Stimulated activated effector memory CD8-positive, alpha-beta T cell treated with anti-CD3 and anti-CD28 coated beads, Interleukin-12 subunit alpha, Interleukin-12 subunit beta, amount 100 ng/mL, for 72 hours (primary cell): Measurements from ENCODE around the gene CNTNAP2.
"Not testable (repeated sequence)": the region's sequence is repeated elsewhere in the genome, so short reads cannot be mapped to it uniquely, and the experiment has no call there.

Experiments used
- ATAC-seq: fragments of 150-1000 bp; cut with Tn5 transposase; 2 replicates; pipeline ENCODE4 v1.10.0; 2021
- DNase-seq, 2 donors: peaks; one replicate each; pipeline ENCODE4 v3.0.0; 2021 to 2022; ENCODE audit warnings: low spot score in 2 of 2
- H3K27ac Mint-ChIP-seq: one replicate; pipeline ENCODE4 v1.8.0; 2022; ENCODE audit warnings: mild to moderate bottlenecking, mixed read lengths
- H3K36me3 Mint-ChIP-seq: one replicate; pipeline ENCODE4 v1.8.0; 2022; ENCODE audit warnings: mild to moderate bottlenecking, mixed read lengths
- H3K4me1 Mint-ChIP-seq: one replicate; pipeline ENCODE4 v1.8.0; 2022; ENCODE audit warnings: mixed read lengths
- H3K4me3 Mint-ChIP-seq: one replicate; pipeline ENCODE4 v1.8.0; 2022; ENCODE audit warnings: mild to moderate bottlenecking, mixed read lengths
- H3K9me3 Mint-ChIP-seq: one replicate; pipeline ENCODE4 v1.8.0; 2022; ENCODE audit warnings: mixed read lengths

The CNTNAP2 gene

GRCh38 chr7:147106746-147107145 lies 990.1 kb downstream of the CNTNAP2 start:
- Mint-ChIP-seq H3K9me3 (peaks cover 15% of the 10 kb centered on the region), H3K4me3 (no peak overlapping the region), H3K27ac (no peak overlapping the region), H3K36me3 (no peaks in the 10 kb centered on the region), H3K4me1 (no peaks in the 10 kb centered on the region)
- DNase-seq (no peak), ATAC-seq (no peak)

DNA sequence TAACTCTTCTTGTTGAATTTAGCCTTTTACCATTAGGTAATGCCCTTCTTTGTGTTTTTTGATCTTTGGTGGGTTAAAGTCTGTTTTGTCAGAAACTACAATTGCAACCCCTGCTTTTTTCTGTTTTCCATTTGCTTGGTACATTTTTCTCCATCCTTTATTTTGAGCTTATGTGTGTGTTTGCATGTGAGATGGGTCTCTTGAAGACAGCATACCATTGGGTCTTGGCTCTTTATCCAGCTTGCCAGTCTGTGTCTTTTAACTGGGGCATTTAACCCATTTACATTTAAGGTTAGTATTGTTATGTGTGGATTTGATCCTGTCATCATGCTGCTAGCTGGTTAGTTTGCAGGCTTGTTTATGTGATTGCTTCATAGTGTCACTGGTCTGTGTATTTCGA lies 997.9 kb downstream of the CNTNAP2 start:
- H3K4me3 Mint-ChIP-seq, H3K27ac Mint-ChIP-seq: not testable (repeated sequence)

GRCh38 chr7:147136352-147136751 lies 1019.8 kb downstream of the CNTNAP2 start:
- DNase-seq, result no peak
- no peaks in the 10 kb centered on the region for H3K4me1 Mint-ChIP-seq
- H3K36me3 Mint-ChIP-seq, result no peaks in the 10 kb centered on the region
- no peak overlapping the region for H3K27ac Mint-ChIP-seq
- no peak for ATAC-seq
- peaks cover 11% of the 10 kb centered on the region for H3K9me3 Mint-ChIP-seq
- H3K4me3 Mint-ChIP-seq, result no peak overlapping the region

More for the DNA sequence above, 997.9 kb downstream of the CNTNAP2 start:
- peaks cover 28% of the 10 kb centered on the region for H3K9me3 Mint-ChIP-seq
- not testable (repeated sequence) for H3K36me3 Mint-ChIP-seq, DNase-seq, H3K4me1 Mint-ChIP-seq, ATAC-seq

GRCh38 chr7:147145194-147145593 lies 1028.6 kb downstream of the CNTNAP2 start:
- no peaks in the 10 kb centered on the region for H3K4me1 Mint-ChIP-seq
- no peak overlapping the region for H3K4me3 Mint-ChIP-seq
- DNase-seq (no peak), ATAC-seq (no peak)
- no peak overlapping the region for H3K27ac Mint-ChIP-seq
- peaks cover 22% of the 10 kb centered on the region for H3K9me3 Mint-ChIP-seq
- no peaks in the 10 kb centered on the region for H3K36me3 Mint-ChIP-seq

- H3K36me3 Mint-ChIP-seq, result no peaks in the 10 kb centered on the region
- H3K4me1 Mint-ChIP-seq, result no peaks in the 10 kb centered on the region
- H3K27ac Mint-ChIP-seq, result no peak overlapping the region
Measured at GRCh38 chr7:147146169-147146568, 1029.6 kb downstream of the CNTNAP2 start.

GRCh38 chr7:147151661-147152060 lies 1035.1 kb downstream of the CNTNAP2 start:
- no peaks in the 10 kb centered on the region for H3K36me3 Mint-ChIP-seq
- no peaks in the 10 kb centered on the region for H3K4me1 Mint-ChIP-seq
- DNase-seq (no peak), ATAC-seq (no peak)
- H3K9me3 Mint-ChIP-seq, result peaks cover 18% of the 10 kb centered on the region
- H3K27ac Mint-ChIP-seq, result no peak overlapping the region
- no peak overlapping the region for H3K4me3 Mint-ChIP-seq

More at GRCh38 chr7:147146169-147146568, 1029.6 kb downstream of the CNTNAP2 start:
- Mint-ChIP-seq H3K4me3 (no peak overlapping the region), H3K9me3 (peaks cover 23% of the 10 kb centered on the region)
- DNase-seq (no peak), ATAC-seq (no peak)

GRCh38 chr7:147153571-147153970 lies 1037.0 kb downstream of the CNTNAP2 start:
- DNase-seq (no peak), ATAC-seq (no peak)
- H3K36me3 Mint-ChIP-seq, result no peaks in the 10 kb centered on the region

GRCh38 chr7:147161405-147161804 lies 1044.8 kb downstream of the CNTNAP2 start:
- Mint-ChIP-seq H3K36me3 (no peaks in the 10 kb centered on the region), H3K4me3 (no peak overlapping the region), H3K27ac (no peak overlapping the region), H3K9me3 (peaks cover 19% of the 10 kb centered on the region), H3K4me1 (no peaks in the 10 kb centered on the region)
- ATAC-seq (no peak), DNase-seq (no peak)

More at GRCh38 chr7:147153571-147153970, 1037.0 kb downstream of the CNTNAP2 start:
- H3K27ac Mint-ChIP-seq, result no peak overlapping the region
- H3K9me3 Mint-ChIP-seq, result peaks cover 18% of the 10 kb centered on the region
- no peak overlapping the region for H3K4me3 Mint-ChIP-seq
- H3K4me1 Mint-ChIP-seq, result no peaks in the 10 kb centered on the region

- ATAC-seq (no peak), DNase-seq (no peak)
- Mint-ChIP-seq H3K4me1 (no peaks in the 10 kb centered on the region), H3K27ac (no peak overlapping the region), H3K36me3 (no peaks in the 10 kb centered on the region), H3K4me3 (no peak overlapping the region), H3K9me3 (peaks cover 13% of the 10 kb centered on the region)
Measured at GRCh38 chr7:147170341-147171012, 1053.9 kb downstream of the CNTNAP2 start.

- DNase-seq (no peak), ATAC-seq (no peak)
- Mint-ChIP-seq H3K27ac (no peak overlapping the region), H3K4me1 (no peaks in the 10 kb centered on the region), H3K9me3 (peaks cover 14% of the 10 kb centered on the region), H3K36me3 (no peaks in the 10 kb centered on the region), H3K4me3 (no peak overlapping the region)
Measured at GRCh38 chr7:147171013-147171391, 1054.4 kb downstream of the CNTNAP2 start.

GRCh38 chr7:147173883-147174282 lies 1057.3 kb downstream of the CNTNAP2 start:
- ATAC-seq (no peak), DNase-seq (no peak)
- H3K4me1 Mint-ChIP-seq, result no peaks in the 10 kb centered on the region
- H3K27ac Mint-ChIP-seq, result no peak overlapping the region
- peaks cover 12% of the 10 kb centered on the region for H3K9me3 Mint-ChIP-seq
- no peaks in the 10 kb centered on the region for H3K36me3 Mint-ChIP-seq
- no peak overlapping the region for H3K4me3 Mint-ChIP-seq

DNA sequence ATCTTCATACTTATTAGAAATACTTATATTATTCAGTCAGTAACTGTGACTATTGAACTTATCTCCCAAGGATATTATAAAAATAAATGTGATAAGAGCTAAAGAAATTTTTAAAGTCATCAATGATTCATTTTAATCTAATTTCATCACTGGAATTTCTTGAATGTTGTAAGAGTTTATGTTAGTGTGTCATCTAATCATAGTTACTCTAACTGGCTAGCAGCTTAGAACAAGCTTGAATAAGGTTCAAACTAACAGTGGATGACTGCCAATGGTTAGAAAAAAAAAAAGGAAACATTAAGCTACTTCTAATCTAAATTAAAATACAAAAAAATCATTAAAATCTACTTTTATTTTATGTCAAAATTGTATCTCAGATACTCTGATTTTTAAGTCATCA lies 1066.3 kb downstream of the CNTNAP2 start:
- Mint-ChIP-seq H3K4me1 (no peaks in the 10 kb centered on the region), H3K27ac (no peak overlapping the region), H3K36me3 (no peaks in the 10 kb centered on the region), H3K4me3 (no peak overlapping the region), H3K9me3 (peaks cover 13% of the 10 kb centered on the region)
- ATAC-seq, result no peak
- no peak for DNase-seq

GRCh38 chr7:147183276-147183675 lies 1066.7 kb downstream of the CNTNAP2 start:
- H3K36me3 Mint-ChIP-seq, result no peaks in the 10 kb centered on the region
- H3K4me3 Mint-ChIP-seq, result no peak overlapping the region
- no peak overlapping the region for H3K27ac Mint-ChIP-seq
- DNase-seq (no peak), ATAC-seq (no peak)
- H3K4me1 Mint-ChIP-seq, result no peaks in the 10 kb centered on the region
- peaks cover 16% of the 10 kb centered on the region for H3K9me3 Mint-ChIP-seq

DNA sequence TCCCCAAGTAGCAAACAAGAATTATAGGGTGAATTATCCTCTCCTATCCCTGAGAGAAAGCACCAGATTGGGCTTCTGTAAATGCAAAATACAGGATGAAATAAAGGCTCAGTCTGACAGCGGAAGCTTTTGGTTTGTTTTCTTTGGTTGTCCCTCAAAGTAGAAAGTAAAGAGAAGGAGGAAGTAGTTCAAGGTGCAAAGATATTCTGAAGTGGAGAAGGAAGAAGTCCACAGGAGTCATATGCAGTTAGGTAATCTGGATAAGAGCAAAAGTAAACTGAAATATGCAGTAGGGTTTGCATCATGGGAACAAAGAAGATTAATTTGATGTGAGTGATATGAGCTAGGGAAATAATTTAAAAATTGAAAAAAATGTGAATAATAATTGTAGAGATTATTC lies 1071.9 kb downstream of the CNTNAP2 start:
- H3K4me3 Mint-ChIP-seq, result no peak overlapping the region
- H3K36me3 Mint-ChIP-seq, result no peaks in the 10 kb centered on the region
- H3K27ac Mint-ChIP-seq, result no peak overlapping the region
- ATAC-seq, result no peak
- no peak for DNase-seq
- H3K9me3 Mint-ChIP-seq, result peaks cover 29% of the 10 kb centered on the region
- no peaks in the 10 kb centered on the region for H3K4me1 Mint-ChIP-seq

GRCh38 chr7:147193476-147193875 lies 1076.9 kb downstream of the CNTNAP2 start:
- Mint-ChIP-seq H3K4me3 (no peak overlapping the region), H3K9me3 (peaks cover 26% of the 10 kb centered on the region), H3K4me1 (no peaks in the 10 kb centered on the region), H3K36me3 (no peaks in the 10 kb centered on the region), H3K27ac (no peak overlapping the region)
- no peak for DNase-seq
- no peak for ATAC-seq

DNA sequence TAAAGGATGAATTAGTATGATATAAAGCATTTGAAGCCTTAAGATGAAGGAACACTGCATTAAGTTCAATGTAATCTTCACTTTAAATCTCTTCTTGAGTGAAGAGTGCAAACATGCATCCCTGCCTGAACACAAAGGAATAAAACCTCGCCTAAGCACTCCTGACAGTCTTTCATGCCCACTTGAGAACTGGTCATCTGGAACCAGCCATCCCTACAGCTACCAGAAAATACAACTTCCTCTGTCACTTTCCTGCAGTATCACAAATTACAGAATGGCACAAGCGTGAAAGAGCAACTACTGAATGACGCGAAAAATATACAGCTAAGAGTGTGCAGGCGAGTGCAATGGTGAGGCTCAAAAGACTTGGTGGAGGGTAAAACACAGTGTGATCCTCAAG lies 1079.9 kb downstream of the CNTNAP2 start:
- H3K36me3 Mint-ChIP-seq, result no peaks in the 10 kb centered on the region
- ATAC-seq, result no peak

More for the DNA sequence above, 1079.9 kb downstream of the CNTNAP2 start:
- Mint-ChIP-seq H3K4me3 (no peak overlapping the region), H3K9me3 (peaks cover 23% of the 10 kb centered on the region), H3K4me1 (no peaks in the 10 kb centered on the region), H3K27ac (no peak overlapping the region)
- no peak for DNase-seq
